HEK293 (cell line): ENCODE measurements around the gene MAPK8IP3.
A peak's percentile ranks its signal among the peaks of the same experiment; 100 is the strongest.

Experiments used
- CTCF ChIA-PET: fragments of 350-600 bp; formaldehyde crosslinking; extraction: SDS; loops from one replicate; lab custom pipeline; 2021; ENCODE audit warnings: antibody characterized with exemption; lab: Yijun Ruan, JAX
- POLR2A ChIA-PET: fragments of 300-600 bp; formaldehyde crosslinking; extraction: SDS; loops from one replicate; lab custom pipeline; 2020; ENCODE audit warnings: antibody characterized with exemption, inconsistent platforms; lab: Yijun Ruan, JAX
- H3K27ac ChIP-seq: fragments of 200-500 bp; sonication (Bioruptor generic); 2 replicates; pipeline ENCODE4 v1.5.1; 2014; ENCODE audit warnings: low read depth, low read length, control low read depth, inconsistent platforms; ENCODE audit errors: extremely low read depth
- H3K36me3 ChIP-seq, 2 experiments: fragments of 200-500 bp in 1 of 2; sonication (Bioruptor generic) in 1 of 2; 1 replicate in 1 of 2; 2 replicates in 1 of 2; pipeline ENCODE4 v1.5.1; 2014 to 2017; ENCODE audit warnings: inconsistent platforms in 2 of 2, low read length in 2 of 2; ENCODE audit not compliant: control insufficient read depth in 2 of 2, insufficient read depth in 1 of 2
- H3K4me1 ChIP-seq: fragments of 200-500 bp; sonication (Bioruptor generic); 2 replicates; pipeline ENCODE4 v1.5.1; 2014; ENCODE audit warnings: mild to moderate bottlenecking, low read length, inconsistent platforms; ENCODE audit not compliant: control insufficient read depth, insufficient read depth
- H3K4me3 ChIP-seq: 2 replicates; pipeline ENCODE4 v1.5.1; 2011; ENCODE audit warnings: low read depth, mild to moderate bottlenecking, control low read depth, low read length, moderate library complexity
- H3K9me3 ChIP-seq: fragments of 200-500 bp; sonication (Bioruptor generic); 2 replicates; pipeline ENCODE4 v1.5.1; 2014; ENCODE audit warnings: low read depth, low read length, inconsistent platforms; ENCODE audit not compliant: control insufficient read depth, insufficient read depth
- BCL11B ChIP-seq: fragments of 450-650 bp; formaldehyde crosslinking; IDR thresholded peaks from 2 replicates; pipeline ENCODE4 v1.5.1; 2016; ENCODE audit warnings: low read depth, missing biosample characterization, missing genetic modification characterization
- GLI2 ChIP-seq: fragments of 450-650 bp; formaldehyde crosslinking; IDR thresholded peaks from 2 replicates; pipeline ENCODE4; 2017; ENCODE audit warnings: missing biosample characterization, missing genetic modification characterization, low read depth, borderline replicate concordance
- HIC1 ChIP-seq: fragments of 450-650 bp; formaldehyde crosslinking; IDR thresholded peaks from 2 replicates; pipeline ENCODE4 v1.5.1; 2016; ENCODE audit warnings: missing biosample characterization, missing genetic modification characterization
- KLF1 ChIP-seq: fragments of 450-650 bp; formaldehyde crosslinking; IDR thresholded peaks from 2 replicates; pipeline ENCODE4 v1.5.1; 2016; ENCODE audit warnings: missing biosample characterization, missing genetic modification characterization
- KLF8 ChIP-seq: fragments of 450-650 bp; formaldehyde crosslinking; IDR thresholded peaks from 2 replicates; pipeline ENCODE4 v1.5.1; 2016; ENCODE audit warnings: missing biosample characterization, missing genetic modification characterization
- SCRT2 ChIP-seq: fragments of 450-650 bp; formaldehyde crosslinking; IDR thresholded peaks from 2 replicates; pipeline ENCODE4 v1.5.1; 2016; ENCODE audit warnings: missing biosample characterization, missing genetic modification characterization
- ZBTB6 ChIP-seq: fragments of 450-650 bp; formaldehyde crosslinking; IDR thresholded peaks from 2 replicates; pipeline ENCODE4 v1.5.1; 2017; ENCODE audit warnings: missing biosample characterization, missing genetic modification characterization
- ZEB2 ChIP-seq: fragments of 450-650 bp; formaldehyde crosslinking; IDR thresholded peaks from 2 replicates; pipeline ENCODE4 v1.5.1; 2016; ENCODE audit warnings: missing biosample characterization, missing genetic modification characterization
- ZIC2 ChIP-seq: fragments of 450-650 bp; formaldehyde crosslinking; IDR thresholded peaks from 2 replicates; pipeline ENCODE4 v1.5.1; 2016; ENCODE audit warnings: missing biosample characterization, missing genetic modification characterization
- ZNF2 ChIP-seq: fragments of 450-650 bp; formaldehyde crosslinking; IDR thresholded peaks from 2 replicates; pipeline ENCODE4 v1.5.1; 2016; ENCODE audit warnings: missing biosample characterization, missing genetic modification characterization
- ZNF488 ChIP-seq: fragments of 450-650 bp; formaldehyde crosslinking; IDR thresholded peaks from 2 replicates; pipeline ENCODE4 v1.5.1; 2016; ENCODE audit warnings: missing biosample characterization, missing genetic modification characterization
- ZNF600 ChIP-seq: fragments of 450-650 bp; formaldehyde crosslinking; IDR thresholded peaks from 2 replicates; pipeline ENCODE4 v1.5.1; 2016; ENCODE audit warnings: missing biosample characterization, missing genetic modification characterization
- ZNF692 ChIP-seq: fragments of 450-650 bp; formaldehyde crosslinking; IDR thresholded peaks from 2 replicates; pipeline ENCODE4 v1.5.1; 2016; ENCODE audit warnings: missing biosample characterization, missing genetic modification characterization

Gene MAPK8IP3

DNA sequence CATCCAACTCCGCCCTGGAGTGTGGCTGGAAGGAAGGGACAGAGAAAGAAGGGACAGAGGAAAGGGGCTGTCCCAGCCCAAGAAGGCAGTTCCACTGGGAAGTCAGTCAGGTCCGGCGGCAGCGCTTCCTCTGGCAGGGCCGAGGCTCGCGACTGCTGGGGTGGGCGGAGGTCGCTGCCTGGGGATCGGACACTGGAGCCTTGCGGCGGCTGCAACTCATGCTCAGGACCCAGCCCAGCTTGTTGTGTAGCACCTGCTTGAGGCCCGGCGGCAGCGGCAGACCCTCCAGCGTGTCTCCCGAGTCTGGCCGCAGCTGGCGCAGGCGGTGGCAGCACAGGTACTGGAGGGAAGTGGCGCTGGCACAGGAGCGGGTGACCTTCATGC, 71.0 kb downstream of the MAPK8IP3 start:
- H3K36me3 ChIP-seq = peaks cover 4 to 74% of the 10 kb centered on the region in 2 experiments; a peak in 2 of 3 replicates
- no peak; the same call in none of the 2 replicates for TF ChIP-seq ZNF600
- 0 out of 2 replicates have a peak, but pooled peaks have one; percentile 31 for TF ChIP-seq HIC1 (tag by site-specific recombination)
- H3K4me1 ChIP-seq = peaks cover 9% of the 10 kb centered on the region
- no peaks in the 10 kb centered on the region for H3K9me3 ChIP-seq
- ChIA-PET CTCF (no interaction called here), POLR2A (interaction anchor here (1.0 kb wide), 1 partner anchor 14 kb away, joined by 3 read pairs; no protein-coding TSS in a partner anchor)
- H3K27ac ChIP-seq = no peak overlapping the region
- no peak overlapping the region for H3K4me3 ChIP-seq

- peaks cover 9% of the 10 kb centered on the region for H3K4me1 ChIP-seq
- peaks cover 4 to 68% of the 10 kb centered on the region in 2 experiments; a peak in 2 of 3 replicates for H3K36me3 ChIP-seq
- CTCF ChIA-PET = no interaction called here
- TF ChIP-seq ZEB2 = 0 out of 2 replicates have a peak, but pooled peaks have one; percentile 19
- TF ChIP-seq ZBTB6 (tag by site-specific recombination) = no peak
- TF ChIP-seq KLF1 = peak; percentile 58; the same call in 1 of the 2 replicates
- TF ChIP-seq ZNF600 = peak; percentile 24; the same call in 1 of the 2 replicates
- peak; percentile 14; the same call in 1 of the 2 replicates for TF ChIP-seq KLF8 (tag by site-specific recombination)
- TF ChIP-seq, all 188 proteins: peak for 4
- Histone ChIP-seq H3K9me3 (no peaks in the 10 kb centered on the region), H3K27ac (peak overlapping the region; percentile 22; the same call in 1 of the 2 replicates), H3K4me3 (no peak overlapping the region)
- POLR2A ChIA-PET = interaction anchor here (0.6 to 1.0 kb wide), 3 partner anchors 11 to 187 kb away, joined by 3 read pairs; partner anchors contain the start of gene RPS2
Measured at GRCh38 chr16:1777375-1778199, 71.6 kb downstream of the MAPK8IP3 start.

GRCh38 chr16:1778200-1779179, 72.5 kb downstream of the MAPK8IP3 start:
- H3K36me3 ChIP-seq = peaks cover 4 to 68% of the 10 kb centered on the region in 2 experiments; a peak in 2 of 3 replicates
- ChIA-PET POLR2A (interaction anchor here (0.6 to 5.2 kb wide), 5 partner anchors 8 to 186 kb away, joined by 3 to 113 read pairs (median 3); partner anchors contain the start of genes EME2, FAHD1, HAGH and MRPS34), CTCF (no interaction called here)

More at GRCh38 chr16:1778200-1779179, 72.5 kb downstream of the MAPK8IP3 start:
- Histone ChIP-seq H3K9me3 (no peaks in the 10 kb centered on the region), H3K4me3 (no peak overlapping the region)
- peak; percentile 79 for TF ChIP-seq SCRT2 (tag by site-specific recombination)
- TF ChIP-seq GLI2 = no peak
- 0 out of 2 replicates have a peak, but pooled peaks have one; percentile 14 for TF ChIP-seq KLF8 (tag by site-specific recombination)
- TF ChIP-seq ZNF488 (tag by site-specific recombination) = no peak
- TF ChIP-seq HIC1 (tag by site-specific recombination) = 0 out of 2 replicates have a peak, but pooled peaks have one; percentile 27
- TF ChIP-seq ZNF692 (tag by site-specific recombination) = 0 out of 2 replicates have a peak, but pooled peaks have one; percentile 19
- TF ChIP-seq ZNF2 (tag by site-specific recombination) = no peak
- peak; percentile 95 for TF ChIP-seq ZIC2 (tag by site-specific recombination)
- 0 out of 2 replicates have a peak, but pooled peaks have one; percentile 67 for TF ChIP-seq BCL11B (tag by site-specific recombination)
- TF ChIP-seq, all 188 proteins: peak for 6
- Histone ChIP-seq H3K4me1 (peaks cover 9% of the 10 kb centered on the region), H3K27ac (peak overlapping the region; percentile 22; the same call in 1 of the 2 replicates)
